ENCODE data around the gene SLC25A21.

SLC25A21 gene

DNA sequence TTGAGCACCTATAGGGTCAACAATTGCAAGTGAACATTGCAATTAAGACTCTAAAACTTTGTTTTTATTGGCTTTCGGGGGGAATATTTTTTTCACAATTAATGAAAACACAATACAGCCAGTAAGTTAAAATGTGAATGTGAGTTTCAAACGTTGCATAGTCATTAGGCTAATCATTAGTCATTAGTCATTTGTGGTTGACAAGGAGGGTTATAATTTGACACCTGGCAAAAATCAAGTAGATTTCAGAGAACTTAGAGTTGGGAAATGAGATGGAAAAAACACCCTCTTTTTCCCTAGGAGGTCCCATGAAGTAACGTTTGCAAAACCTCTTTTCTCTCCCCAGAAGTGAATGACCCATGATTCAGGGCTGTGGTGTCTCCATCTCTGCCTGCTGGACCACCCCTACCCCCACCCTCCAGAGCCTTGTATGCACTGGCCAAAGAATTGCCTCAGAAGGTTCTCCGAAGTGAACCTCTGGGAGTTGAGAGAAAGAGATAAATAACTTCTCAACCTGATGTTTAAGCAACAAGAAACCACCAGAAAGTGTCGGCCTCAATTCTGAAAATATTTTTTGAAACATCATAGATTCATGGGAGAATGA, 314.5 kb downstream of the SLC25A21 start:
- DNase-seq, result no peak

- no peak for DNase-seq
Observed at GRCh38 chr14:36857136-36857535, 315.3 kb downstream of the SLC25A21 start.

DNA sequence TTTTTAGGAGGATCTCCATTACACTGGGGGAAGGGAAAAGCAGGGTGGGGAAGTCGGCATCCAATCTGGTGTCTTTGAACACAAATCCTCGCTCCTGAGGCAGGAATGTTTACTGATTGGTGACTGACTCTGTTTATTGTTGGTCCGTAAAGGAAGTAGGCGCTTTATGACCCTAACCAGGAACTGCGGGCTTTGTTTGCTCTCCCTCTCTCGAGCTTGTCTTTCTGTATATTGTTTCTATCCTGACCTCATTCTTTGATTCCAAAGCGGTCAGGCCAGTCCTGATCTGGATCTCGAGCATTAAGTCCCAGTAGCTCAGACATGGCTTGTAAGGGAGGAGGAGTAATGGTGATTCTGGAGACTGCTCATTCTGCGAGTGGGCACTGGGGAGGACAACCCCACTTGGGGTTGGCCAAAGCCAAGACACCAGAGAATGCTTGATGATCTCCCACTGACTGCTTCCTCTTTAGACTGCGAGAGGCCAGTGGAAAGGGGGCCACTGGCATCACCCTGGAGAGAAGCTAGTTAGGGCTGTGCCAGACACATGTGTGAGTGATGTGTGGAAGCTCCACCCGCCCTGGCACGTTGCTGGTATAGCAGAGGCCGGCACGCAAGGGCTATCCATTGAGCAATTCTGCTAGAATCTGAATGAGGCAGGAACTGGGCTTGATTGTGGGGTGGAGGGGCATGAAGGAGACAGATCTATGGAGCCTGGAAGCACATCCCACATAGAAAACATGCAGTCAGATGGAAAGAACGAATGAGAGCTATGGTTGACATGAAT, 316.1 kb downstream of the SLC25A21 start:
- DNase-seq, result no peak

DNA sequence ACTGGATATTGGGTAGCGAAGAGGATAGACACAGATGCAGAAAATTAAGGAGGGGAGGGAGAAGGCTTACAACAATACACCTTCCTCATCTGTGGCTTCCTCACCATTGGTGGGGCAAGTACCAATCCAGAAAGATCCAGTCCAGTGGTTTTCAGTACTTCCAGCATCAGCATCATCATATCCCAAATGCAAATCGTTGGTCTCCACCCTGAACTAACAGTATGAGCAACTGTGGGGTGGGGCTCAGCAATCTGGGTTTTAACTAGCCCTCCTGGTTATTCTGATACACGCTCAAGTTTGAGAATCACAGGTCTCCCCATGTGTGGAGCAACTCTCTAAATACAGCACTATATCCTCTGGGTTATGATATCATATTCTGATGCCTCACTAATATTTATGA, 317.0 kb downstream of the SLC25A21 start:
- no peak for DNase-seq

GRCh38 chr14:36852981-36853691, 319.3 kb downstream of the SLC25A21 start:
- no peak for DNase-seq

- DNase-seq, result no peak
Observed at GRCh38 chr14:36848213-36848612, 324.2 kb downstream of the SLC25A21 start.

GRCh38 chr14:36847366-36847765, 325.0 kb downstream of the SLC25A21 start:
- DNase-seq, result no peak

DNA sequence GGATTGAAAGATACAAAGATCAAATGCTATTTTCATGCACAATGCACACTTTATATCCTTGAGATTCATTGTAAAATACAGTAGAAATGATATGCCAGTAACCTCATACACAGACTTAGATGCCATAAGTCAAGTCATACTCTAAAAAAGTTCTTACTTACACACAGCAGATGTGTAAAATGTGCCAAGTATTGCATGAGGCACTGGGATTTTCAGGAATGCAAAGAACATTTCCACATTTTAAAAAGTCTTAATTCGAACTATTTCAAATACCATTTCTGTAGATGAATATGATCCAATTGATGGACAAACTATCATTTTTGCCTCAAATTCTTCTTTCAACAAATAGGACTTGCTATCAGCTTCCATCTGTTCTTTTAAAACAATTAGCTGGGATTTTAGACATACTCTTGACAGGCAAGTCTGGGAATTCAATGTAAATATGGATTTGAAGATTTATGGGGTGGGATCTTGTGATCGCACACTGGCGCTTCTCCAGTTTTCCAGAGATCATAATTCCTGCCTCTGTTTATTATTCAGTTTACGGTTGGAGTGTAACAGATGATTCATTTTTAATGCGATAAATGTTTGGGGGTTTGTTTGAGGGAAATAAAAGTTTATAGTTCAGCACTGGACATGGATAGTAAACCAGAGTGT, 326.9 kb downstream of the SLC25A21 start:
- no peak for DNase-seq

- no peak for DNase-seq
Observed at GRCh38 chr14:36844443-36845195, 327.8 kb downstream of the SLC25A21 start.

DNA sequence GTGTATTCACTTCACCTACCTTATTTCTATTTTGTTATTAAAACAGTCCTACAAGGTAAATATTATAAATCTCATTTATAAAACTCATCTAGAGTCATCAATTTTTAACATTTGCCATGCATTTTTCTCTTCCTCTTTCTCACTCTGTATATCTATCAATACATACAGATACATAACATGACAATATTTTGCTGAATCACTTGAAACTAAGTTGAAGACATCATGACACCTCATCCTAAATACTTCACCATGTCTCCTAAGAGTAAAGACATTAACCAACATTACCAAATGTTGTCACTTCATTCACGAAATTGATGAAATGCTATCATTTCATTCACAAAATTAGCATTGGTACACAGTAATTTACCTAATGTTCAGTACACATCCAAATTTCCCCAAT, 329.0 kb downstream of the SLC25A21 start:
- DNase-seq, result no peak

GRCh38 chr14:36835128-36835527, 337.3 kb downstream of the SLC25A21 start:
- no peak for DNase-seq

DNA sequence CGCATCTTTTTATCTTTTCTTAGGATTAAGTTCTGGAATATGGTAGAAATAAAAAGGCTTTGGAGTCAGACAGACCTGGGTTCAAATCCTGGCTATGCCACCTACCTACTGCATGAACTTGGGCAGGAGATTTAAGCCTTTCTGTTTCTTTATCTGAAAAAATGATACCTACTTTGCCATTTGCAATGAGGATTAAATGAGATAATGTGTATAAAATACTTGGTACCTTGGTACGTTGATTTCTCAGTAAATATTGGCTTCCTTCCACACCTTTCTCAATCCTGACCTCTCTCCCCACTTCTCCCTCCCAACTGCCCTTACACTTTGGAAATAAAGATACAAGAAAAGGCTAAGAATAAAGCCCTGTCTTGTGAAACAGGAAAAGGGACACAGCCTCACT, 338.1 kb downstream of the SLC25A21 start:
- DNase-seq, result no peak

- no peak for DNase-seq
Observed at GRCh38 chr14:36829547-36829946, 342.9 kb downstream of the SLC25A21 start.

DNA sequence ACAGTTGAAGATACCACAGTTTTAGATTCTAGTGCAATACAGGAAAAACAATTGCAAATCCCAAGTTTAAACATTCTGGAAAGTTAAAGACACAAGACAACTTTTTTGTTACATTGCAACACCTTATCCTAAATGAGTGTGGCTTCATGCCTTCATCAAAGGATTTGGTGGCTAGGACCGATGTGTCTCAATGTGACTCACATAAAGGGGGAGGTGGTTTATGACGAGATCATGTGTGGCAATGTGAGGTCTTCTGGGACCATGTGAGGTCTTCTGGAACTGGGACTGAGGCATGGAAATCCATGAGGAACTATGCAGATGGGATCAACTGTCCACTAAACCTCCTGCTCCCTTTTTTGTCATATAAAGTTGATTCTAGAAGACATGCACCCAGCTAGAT, 344.5 kb downstream of the SLC25A21 start:
- DNase-seq, result no peak

DNA sequence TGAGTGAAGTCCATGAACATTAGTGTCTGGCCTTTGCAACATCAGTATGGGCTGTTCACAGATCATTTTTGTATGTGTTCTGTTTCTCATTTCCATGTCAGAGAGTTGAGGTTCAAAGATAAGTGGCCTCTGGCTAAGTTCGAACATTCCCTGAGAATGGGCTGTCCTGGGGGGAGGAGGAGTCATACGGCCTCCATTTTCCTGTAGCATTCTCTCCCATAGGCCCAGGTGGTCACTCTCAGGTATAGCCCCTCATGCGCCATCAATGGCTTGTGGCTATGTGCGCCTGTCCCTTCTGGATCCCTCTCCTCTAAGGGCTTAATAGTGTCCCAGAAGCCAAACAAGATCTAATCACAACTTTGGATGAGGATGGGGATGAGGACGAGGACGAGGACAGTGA, 345.8 kb downstream of the SLC25A21 start:
- DNase-seq, result no peak

DNA sequence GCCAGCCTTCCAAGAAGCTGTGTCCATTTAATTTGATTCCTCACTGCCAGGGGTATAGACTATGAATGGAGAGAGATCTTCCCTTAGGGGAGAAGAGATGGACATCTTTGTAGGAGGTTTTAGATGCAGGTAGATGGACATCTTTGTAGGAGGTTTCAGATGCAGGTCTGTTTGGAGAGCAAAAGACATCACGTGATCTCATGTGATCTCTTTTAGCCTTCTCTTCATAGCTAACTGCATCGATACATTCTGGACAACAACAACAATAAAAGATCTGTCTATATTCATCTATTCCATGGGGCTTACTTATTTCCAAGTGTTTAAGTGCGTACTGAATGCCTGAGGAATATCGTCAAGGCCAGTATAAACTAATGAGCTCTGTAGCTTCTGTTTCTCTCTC, 347.6 kb downstream of the SLC25A21 start:
- DNase-seq, result no peak

GRCh38 chr14:36823651-36824050, 348.8 kb downstream of the SLC25A21 start:
- DNase-seq, result no peak

- no peak for DNase-seq
Observed at GRCh38 chr14:36822685-36823084, 349.7 kb downstream of the SLC25A21 start.

DNA sequence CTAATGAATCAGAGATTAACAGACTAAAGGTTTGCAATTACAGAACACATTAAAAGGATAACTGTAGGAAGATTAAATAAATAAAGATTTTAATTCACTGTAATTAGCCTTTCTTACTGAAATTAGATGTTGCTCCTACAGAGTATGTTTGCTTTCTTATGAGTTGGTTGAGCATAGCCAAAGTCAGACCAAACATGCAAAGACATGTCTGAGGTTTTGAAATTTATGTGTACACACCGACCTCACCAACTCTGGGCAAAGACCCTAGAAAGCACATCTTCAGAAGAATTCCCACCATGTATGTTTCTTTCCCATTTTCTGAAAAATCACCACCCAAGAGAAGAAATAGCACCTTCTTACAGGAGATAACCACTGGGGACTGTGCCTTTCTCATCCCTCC, 351.5 kb downstream of the SLC25A21 start:
- DNase-seq, result no peak

DNA sequence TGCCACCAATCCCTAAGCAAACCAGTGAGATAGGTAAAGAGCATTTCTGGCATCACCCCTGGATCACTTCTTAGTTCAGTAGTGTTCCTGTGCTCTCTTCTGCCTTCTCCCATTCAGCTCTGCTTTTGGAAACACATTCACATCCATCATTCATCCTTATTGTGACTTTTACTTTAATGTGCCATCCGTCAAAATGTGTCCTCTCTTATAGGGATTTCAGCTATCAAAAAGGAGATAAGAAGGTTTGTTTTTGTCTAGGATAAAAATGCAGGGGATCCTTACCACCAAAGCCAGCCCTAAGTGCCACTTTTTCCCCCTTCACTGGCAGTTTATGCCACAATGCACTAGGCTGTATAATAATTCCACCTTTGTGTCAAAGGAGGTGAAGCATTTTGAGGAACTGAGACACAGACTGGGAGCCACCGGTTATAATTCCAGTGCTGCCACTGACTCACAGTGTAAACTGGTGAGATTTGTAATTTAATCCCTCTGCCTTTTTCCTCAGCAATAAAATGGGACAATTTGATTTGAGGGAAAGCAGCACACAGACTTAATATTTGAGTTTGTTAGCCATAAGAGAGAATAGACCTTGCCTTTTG, 352.2 kb downstream of the SLC25A21 start:
- DNase-seq, result no peak

DNA sequence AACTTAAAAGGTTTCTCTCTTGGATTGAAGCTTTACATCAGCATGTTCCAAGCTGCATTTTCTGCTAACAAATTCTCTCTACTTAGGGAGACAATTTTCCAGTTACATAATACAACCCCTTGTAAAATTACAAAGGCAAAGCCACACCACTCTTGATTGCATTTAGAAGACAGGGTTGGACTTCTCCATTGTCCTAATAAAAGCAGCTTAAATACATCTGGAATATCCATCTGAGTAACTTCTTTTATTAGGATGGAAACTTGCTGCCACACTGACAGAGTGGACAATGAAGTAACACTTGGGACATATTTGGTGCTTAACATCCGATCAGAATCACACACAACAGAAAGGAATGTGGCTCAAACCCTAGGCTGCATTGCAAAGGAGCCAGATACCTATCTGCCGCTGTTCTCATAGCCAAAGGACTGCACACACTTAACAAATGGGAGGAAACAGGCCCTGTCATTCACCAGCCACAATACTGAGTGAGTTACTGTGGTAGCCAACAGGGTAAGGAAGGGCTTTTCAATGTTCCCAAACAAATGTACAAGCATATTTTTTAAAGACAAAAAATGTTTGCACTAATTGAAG, 353.5 kb downstream of the SLC25A21 start:
- no peak for DNase-seq

GRCh38 chr14:36818246-36818645, 354.2 kb downstream of the SLC25A21 start:
- DNase-seq, result no peak

Measured in cerebellar nuclear complex (tissue), 1 donor.